OCI-LY3 (cell line): ENCODE measurements around the gene NDUFB7.

Experiments
- H2AFZ ChIP-seq: fragments of 200-600, 300-600 bp; shearing (Covaris generic); 2 replicates; pipeline ENCODE4 v1.6.0; 2014; ENCODE audit warnings: antibody characterized with exemption, low read depth, low read length
- H3K27ac ChIP-seq: fragments of 200-600, 300-600 bp; sonication (generic); 2 replicates; pipeline ENCODE4 v1.5.1; 2014; ENCODE audit warnings: mild to moderate bottlenecking, low read length, moderate library complexity, mixed read lengths
- H3K27me3 ChIP-seq: fragments of 200-600, 300-600 bp; sonication (generic); 2 replicates; pipeline ENCODE4 v1.6.1; 2014; ENCODE audit warnings: low read depth, low read length, mixed read lengths
- H3K36me3 ChIP-seq: fragments of 200-600, 300-600 bp; sonication (generic); replicated peaks from 2 replicates; pipeline ENCODE3; 2014; ENCODE audit warnings: low read depth, low read length, mixed read lengths
- H3K4me1 ChIP-seq: fragments of 300-600, 200-600 bp; sonication (generic); 2 replicates; pipeline ENCODE4 v1.6.1; 2014; ENCODE audit warnings: low read length, mixed read lengths
- H3K4me2 ChIP-seq: fragments of 200-600, 300-600 bp; sonication (generic); 2 replicates; pipeline ENCODE4 v1.6.1; 2014; ENCODE audit warnings: low read length, mixed read lengths
- H3K4me3 ChIP-seq: fragments of 300-600, 200-600 bp; sonication (generic); 2 replicates; pipeline ENCODE4 v1.5.1; 2014; ENCODE audit warnings: antibody characterized with exemption, mild to moderate bottlenecking, low read length, moderate library complexity
- H3K79me2 ChIP-seq: fragments of 300-600, 200-600 bp; shearing (Covaris generic); 2 replicates; pipeline ENCODE4 v1.6.1; 2014; ENCODE audit warnings: mild to moderate bottlenecking, low read length, mixed read lengths
- H3K9ac ChIP-seq: fragments of 300-600, 200-600 bp; shearing (Covaris generic); 2 replicates; pipeline ENCODE4 v1.6.0; 2014; ENCODE audit warnings: mild to moderate bottlenecking, low read length, moderate library complexity
- H3K9me3 ChIP-seq: fragments of 200-600, 300-600 bp; shearing (Covaris generic); 2 replicates; pipeline ENCODE4 v1.6.1; 2014; ENCODE audit warnings: low read length, mixed read lengths; ENCODE audit not compliant: insufficient read depth
- H4K20me1 ChIP-seq: fragments of 200-600, 300-600 bp; sonication (generic); 2 replicates; pipeline ENCODE4 v1.6.1; 2016; ENCODE audit warnings: low read length, mixed read lengths; ENCODE audit not compliant: insufficient read depth
- CTCF ChIP-seq: fragments of 200-600, 300-600 bp; sonication (generic); IDR thresholded peaks from 2 replicates; pipeline ENCODE4 v1.5.1; 2014; ENCODE audit warnings: antibody characterized with exemption, low read length, low read depth
- EZH2phosphoT487 ChIP-seq: fragments of 200-600 bp; shearing (Covaris generic); IDR thresholded peaks from 2 replicates; pipeline ENCODE4 v1.6.1; 2018; ENCODE audit warnings: antibody characterized with exemption, mixed run types, low read depth

The NDUFB7 gene

GRCh38 chr19:14577264-14577663 is 5.4 kb upstream of the NDUFB7 start:
- peak overlapping the region; percentile 67 for H3K4me2 ChIP-seq
- H3K9me3 ChIP-seq: no peaks in the 10 kb centered on the region
- no peaks in the 10 kb centered on the region for H3K36me3 ChIP-seq
- no peak overlapping the region for H3K4me3 ChIP-seq
- H3K79me2 ChIP-seq: no peaks in the 10 kb centered on the region
- peak overlapping the region; percentile 41; the same call in 1 of the 2 replicates for H2AFZ ChIP-seq
- H3K9ac ChIP-seq: peak overlapping the region; percentile 48; the same call in 1 of the 2 replicates
- no peaks in the 10 kb centered on the region for H3K27me3 ChIP-seq
- peaks cover 62% of the 10 kb centered on the region for H3K4me1 ChIP-seq
- H4K20me1 ChIP-seq: no peaks in the 10 kb centered on the region
- peak overlapping the region; percentile 62 for H3K27ac ChIP-seq
- TF ChIP-seq EZH2phosphoT487 (no peak), CTCF (no peak)

- H3K9me3 ChIP-seq: no peaks in the 10 kb centered on the region
- H3K4me2 ChIP-seq: no peak overlapping the region
- no peak overlapping the region for H3K4me3 ChIP-seq
- no peaks in the 10 kb centered on the region for H3K36me3 ChIP-seq
- no peak overlapping the region for H3K9ac ChIP-seq
- TF ChIP-seq EZH2phosphoT487: no peak
- TF ChIP-seq CTCF: no peak
- H2AFZ ChIP-seq: no peak overlapping the region
- H4K20me1 ChIP-seq: no peaks in the 10 kb centered on the region
- H3K27ac ChIP-seq: no peak overlapping the region
- peaks cover 5% of the 10 kb centered on the region for H3K79me2 ChIP-seq
- no peaks in the 10 kb centered on the region for H3K27me3 ChIP-seq
- H3K4me1 ChIP-seq: peaks cover 53% of the 10 kb centered on the region
Observed at GRCh38 chr19:14576363-14576762, 4.5 kb upstream of the NDUFB7 start.

- no peak overlapping the region for H3K4me2 ChIP-seq
- no peak overlapping the region for H3K27ac ChIP-seq
- peaks cover 2% of the 10 kb centered on the region for H3K36me3 ChIP-seq
- peaks cover 53% of the 10 kb centered on the region for H3K4me1 ChIP-seq
- H3K79me2 ChIP-seq: peaks cover 14% of the 10 kb centered on the region
- TF ChIP-seq CTCF (no peak), EZH2phosphoT487 (no peak)
- no peak overlapping the region for H2AFZ ChIP-seq
- H3K9me3 ChIP-seq: no peaks in the 10 kb centered on the region
- H3K9ac ChIP-seq: no peak overlapping the region
- no peak overlapping the region for H3K4me3 ChIP-seq
- no peaks in the 10 kb centered on the region for H3K27me3 ChIP-seq
- H4K20me1 ChIP-seq: 0 out of 2 replicates have a peak, but pooled peaks cover 2% of the 10 kb centered on the region
Observed at GRCh38 chr19:14575428-14575980, 3.6 kb upstream of the NDUFB7 start.

- Histone ChIP-seq H3K9ac (peak overlapping the region; percentile 75), H3K27ac (no peak overlapping the region), H3K4me1 (peaks cover 21% of the 10 kb centered on the region), H3K4me3 (peak overlapping the region; percentile 82), H3K4me2 (peak overlapping the region; percentile 68), H3K79me2 (peaks cover 27% of the 10 kb centered on the region), H3K27me3 (no peaks in the 10 kb centered on the region), H3K36me3 (peaks cover 14% of the 10 kb centered on the region), H3K9me3 (no peaks in the 10 kb centered on the region), H4K20me1 (peaks cover 18% of the 10 kb centered on the region; the same call in 1 of the 2 replicates), H2AFZ (no peak overlapping the region)
- TF ChIP-seq CTCF: no peak
- TF ChIP-seq EZH2phosphoT487: no peak
Observed at GRCh38 chr19:14570864-14571527, 870 bp downstream of the NDUFB7 start.
